ENCODE results near the gene RPS8. TPM values are rescaled to one million over a fixed set of nuclear protein-coding genes. Genes with fewer than 3 reads are reported as not detected.
A peak's percentile ranks its signal among the peaks of the same experiment; 100 is the strongest.

Gene RPS8
- total and polyA plus RNA-seq, 2 of the 8 experiments (the other 6 are each of a cell fraction or from before 2014, with no cell fraction given) = 2,261 to 2,407 TPM

DNA sequence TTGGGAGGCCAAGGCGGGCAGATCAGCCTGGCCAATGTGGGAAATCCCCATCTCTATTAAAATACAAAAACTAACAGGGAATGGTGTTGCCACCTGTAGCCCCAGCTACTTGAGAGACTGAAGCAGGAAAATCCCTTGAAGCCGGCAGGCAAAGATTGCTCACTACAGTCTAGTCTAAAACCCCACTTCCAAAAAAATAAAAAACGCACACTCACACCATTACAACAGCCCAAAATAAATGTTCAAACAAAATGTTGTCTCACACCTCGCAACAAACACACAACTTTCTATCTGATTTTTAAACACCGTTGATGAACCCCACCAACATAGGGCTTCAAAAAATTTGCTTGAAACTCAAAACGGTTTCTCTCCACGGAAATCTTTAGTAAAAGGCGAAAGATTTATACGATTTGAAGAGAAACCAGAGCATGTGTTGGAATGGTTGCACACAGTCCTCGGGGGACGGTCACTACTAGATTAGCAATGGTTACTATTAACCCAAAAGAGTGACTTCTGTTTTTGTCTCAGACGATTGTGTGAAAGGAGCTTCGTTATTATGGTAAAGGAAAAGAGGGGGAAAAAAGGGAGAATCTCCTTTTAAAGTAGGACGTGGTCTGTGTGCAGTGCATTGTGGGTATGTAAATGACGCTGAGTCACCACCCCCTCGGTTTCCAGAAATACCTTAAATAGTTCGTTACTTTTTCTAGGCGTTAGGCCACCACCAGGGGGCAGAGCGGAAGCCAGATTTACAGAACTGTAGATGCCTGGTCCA lies 44.4 kb upstream of the RPS8 start, which contains the start of gene RNU5D-1 (continued):
- TF ChIP-seq EZH2 (IDR thresholded peaks at IDR 0.05; ENCODE audit: low read depth, low read length, severe bottlenecking) (no peak), EGR1 (IDR thresholded peaks at IDR 0.05; ENCODE audit: borderline replicate concordance, low read depth, low read length) (peak; percentile 34), GTF2F1 (IDR thresholded peaks at IDR 0.05; ENCODE audit: borderline replicate concordance, low read depth, low read length) (peak; percentile 99), EP300 (IDR thresholded peaks at IDR 0.05; ENCODE audit: borderline replicate concordance in 1 of 2, low read depth in 2 of 2, low read length in 2 of 2) (0 out of 3 replicates have a peak, but pooled peaks of 1 of the 2 experiments have one; percentile 30), JUND (IDR thresholded peaks at IDR 0.05; ENCODE audit: low read length) (peak; percentile 94), SP4 (IDR thresholded peaks at IDR 0.05; ENCODE audit: low read length) (peak; percentile 60; the same call in 1 of the 2 replicates), CTBP2 (IDR thresholded peaks at IDR 0.05; ENCODE audit: borderline replicate concordance, insufficient read depth, insufficient read length, low read length) (no peak)
